Cortex of kidney (tissue), 1 donor: ENCODE measurements around the gene NCF4.

Experiments used
- DNase-seq: peaks from one replicate; lab custom pipeline; 2025; lab: John Stamatoyannopoulos, UW

The NCF4 gene

GRCh38 chr22:36922105-36922608 lies 61.4 kb downstream of the NCF4 start:
- no peak for DNase-seq

DNA sequence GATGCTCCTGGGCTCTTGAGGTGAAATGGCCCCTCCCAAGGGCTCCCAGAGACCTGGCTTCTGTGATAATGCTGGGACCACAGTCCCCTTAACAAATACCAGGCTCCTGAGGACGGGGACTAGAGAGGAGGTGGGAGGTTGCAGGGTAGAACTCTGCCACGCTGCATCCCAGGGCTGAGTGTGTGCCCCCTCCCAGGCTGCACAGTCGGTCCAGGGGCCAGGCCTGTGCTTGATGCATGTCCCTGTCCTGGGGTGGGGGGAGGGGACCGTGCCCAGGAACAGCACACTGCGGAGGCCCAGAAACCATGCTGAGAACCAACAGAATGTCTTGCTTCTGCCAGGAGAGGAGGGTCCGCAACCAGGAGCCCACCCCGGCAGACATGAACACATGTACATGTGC lies 61.9 kb downstream of the NCF4 start:
- no peak for DNase-seq

- no peak for DNase-seq
These were observed 62.5 kb downstream of the NCF4 start for GRCh38 chr22:36923131-36923788.

GRCh38 chr22:36924151-36924698 lies 63.4 kb downstream of the NCF4 start:
- DNase-seq = no peak

DNA sequence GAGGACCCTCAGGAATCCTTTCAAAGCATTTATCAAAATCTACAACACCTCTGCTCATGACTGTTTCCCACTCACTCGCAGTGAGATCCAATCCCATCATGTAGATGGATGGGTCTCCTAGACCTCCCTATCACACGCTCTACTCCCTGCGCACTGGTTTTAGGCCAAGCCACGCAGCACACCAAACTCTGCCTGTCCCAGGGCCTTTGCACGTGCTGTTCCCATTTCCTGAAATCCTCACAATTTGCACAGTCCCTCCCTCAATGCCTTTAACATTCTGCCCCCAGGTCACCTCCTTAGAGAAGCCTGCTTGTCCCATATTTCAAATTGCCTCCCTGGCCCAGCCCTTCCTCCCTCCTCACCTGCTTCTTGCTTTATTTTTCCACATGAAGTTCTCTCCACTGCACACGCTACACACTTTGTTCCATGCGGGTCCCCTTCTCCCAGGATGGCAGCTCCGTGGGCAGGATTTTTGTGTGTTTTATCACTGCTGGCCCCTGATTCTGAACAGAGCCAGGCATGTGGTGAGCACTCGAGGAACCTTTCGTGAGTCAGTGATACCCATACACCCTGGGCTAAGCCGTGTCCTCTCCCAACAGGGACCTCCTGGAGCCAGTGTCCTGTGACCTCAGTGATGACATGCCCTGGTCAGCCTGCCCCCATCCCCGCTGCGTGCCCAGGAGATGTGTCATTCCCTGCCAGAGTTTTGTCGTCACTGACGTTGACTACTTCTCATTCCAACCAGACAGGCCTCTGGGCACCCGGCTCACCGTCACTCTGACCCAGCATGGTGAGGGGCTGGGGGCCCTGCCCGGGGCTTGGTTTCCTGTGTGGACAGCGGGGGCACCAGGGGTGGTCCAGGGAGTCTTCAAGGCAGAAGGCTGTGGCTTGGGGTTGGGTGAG lies 64.8 kb downstream of the NCF4 start:
- DNase-seq = no peak

DNA sequence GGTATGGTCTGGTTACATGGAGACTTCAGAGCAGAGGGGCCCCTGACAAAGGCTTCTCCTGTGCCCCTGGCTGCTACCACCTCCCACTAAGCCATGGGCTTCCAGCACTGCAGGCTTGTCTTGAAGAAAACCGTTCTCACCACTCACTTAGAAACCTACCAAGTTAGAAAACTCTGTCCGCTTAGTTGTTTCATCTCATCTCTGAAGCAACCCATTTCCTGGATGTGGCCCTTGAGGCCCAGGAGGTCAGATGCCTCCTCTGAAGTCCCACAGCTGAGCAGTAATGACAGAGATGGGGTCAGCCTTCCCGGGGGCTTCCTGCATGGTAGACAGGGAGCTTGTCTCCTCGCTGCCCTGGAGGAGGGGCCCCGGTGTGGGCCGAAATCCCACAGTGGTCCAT lies 65.5 kb downstream of the NCF4 start:
- no peak for DNase-seq

- no peak for DNase-seq
These were observed 66.1 kb downstream of the NCF4 start for GRCh38 chr22:36926721-36927435.
